Sigmoid colon (tissue), 4 donors: ENCODE measurements around the gene RNF166.

Experiments
- CTCF ChIP-seq, 4 experiments: fragments of 450-650 bp in 3 of 4; fragments of 200-600 bp in 1 of 4; IDR thresholded peaks; one replicate each; pipeline ENCODE4 v1.5.1; 2016 to 2019; ENCODE audit warnings: antibody characterized with exemption in 4 of 4, mild to moderate bottlenecking in 3 of 4, moderate library complexity in 2 of 4
- POLR2AphosphoS5 ChIP-seq, 4 donors: sonication (generic); formaldehyde crosslinking; IDR thresholded peaks; one replicate each; pipeline ENCODE4 v1.6.1; 2017; ENCODE audit warnings: antibody characterized with exemption in 4 of 4

- TF ChIP-seq CTCF (IDR thresholded peaks at IDR 0.05) (no peak), POLR2AphosphoS5 (IDR thresholded peaks at IDR 0.05) (no peak)
Measured at GRCh38 chr16:88676502-88677242, 29.5 kb downstream of the RNF166 start.
